Astrocyte (in vitro differentiated cells and primary cell): Measurements from ENCODE around the gene SNX27.

Experiments
- CTCF ChIP-seq: IDR thresholded peaks from 2 replicates; pipeline ENCODE4 v1.5.1; 2011; ENCODE audit warnings: low read depth, mild to moderate bottlenecking, inconsistent platforms, low read length, moderate library complexity; ENCODE audit not compliant: insufficient read depth
- EZH2 ChIP-seq: IDR thresholded peaks from 2 replicates; pipeline ENCODE4 v1.6.1; 2012; ENCODE audit warnings: mild to moderate bottlenecking, low read length, inconsistent platforms; ENCODE audit not compliant: insufficient read depth

GRCh38 chr1:151619489-151620093 lies 7.7 kb downstream of the SNX27 start:
- TF ChIP-seq CTCF (no peak), EZH2 (no peak)
